Measurements from ENCODE around the gene FUOM. TPM values are rescaled to one million over a fixed set of nuclear protein-coding genes. Genes with fewer than 3 reads are reported as not detected.

FUOM gene
- polyA plus RNA-seq, 2 donors, result 10.0 to 11.7 TPM

DNA sequence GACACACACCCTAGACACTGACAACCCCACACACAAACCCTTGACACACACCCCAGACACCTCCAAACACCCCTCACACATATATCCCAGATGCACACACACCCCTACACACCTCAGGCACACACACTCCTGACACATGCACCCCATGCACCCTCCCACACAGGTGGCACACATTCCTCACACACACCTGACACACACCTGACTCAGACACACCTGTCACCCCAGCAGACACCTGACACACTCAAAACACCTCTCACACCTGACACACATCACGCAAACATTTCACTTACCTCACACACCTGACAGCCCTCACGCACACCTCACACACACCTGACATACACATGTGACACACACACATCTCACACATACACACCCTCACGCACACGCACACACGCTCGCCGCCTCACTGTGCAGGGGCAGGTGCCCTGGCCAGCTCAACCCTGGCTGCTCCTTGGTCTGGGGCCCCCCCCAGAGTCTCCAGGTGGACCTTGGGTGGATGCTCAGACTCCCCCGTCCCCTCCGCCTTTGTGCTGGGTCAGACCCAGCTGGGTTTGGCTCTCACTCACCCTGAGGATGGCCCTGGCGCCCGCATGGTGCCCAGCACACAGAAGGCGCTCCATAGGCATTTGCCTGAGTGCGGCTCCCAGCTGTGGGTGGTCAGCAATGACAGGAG lies 18.0 kb downstream of the FUOM start:
- H3K9me3 ChIP-seq (ENCODE audit: control insufficient read depth in 2 of 2, insufficient read depth in 1 of 2, low read depth in 1 of 2, low read length in 1 of 2), result peaks cover 0 to 7% of the 10 kb centered on the region in 2 donors
- H3K27ac ChIP-seq (ENCODE audit: low read depth in 2 of 2, low read length in 1 of 2), result no peak overlapping the region
- peaks cover 0 to 11% of the 10 kb centered on the region in 2 donors for H3K27me3 ChIP-seq (ENCODE audit: control insufficient read depth in 1 of 2, insufficient read depth in 2 of 2, low read length in 2 of 2)
- 89% methylated on average over 13 of the region's 13 CpGs for WGBS, 2 donors
- H3K36me3 ChIP-seq (ENCODE audit: control insufficient read depth in 2 of 2, insufficient read depth in 2 of 2, low read length in 1 of 2), result no peaks in the 10 kb centered on the region
- H3K4me3 ChIP-seq (ENCODE audit: low read depth in 1 of 2, low read length in 2 of 2), result no peak overlapping the region
- H3K4me1 ChIP-seq (ENCODE audit: control insufficient read depth in 2 of 2, insufficient read depth in 2 of 2, low read length in 1 of 2), result peaks cover 5 to 8% of the 10 kb centered on the region in 2 donors

DNA sequence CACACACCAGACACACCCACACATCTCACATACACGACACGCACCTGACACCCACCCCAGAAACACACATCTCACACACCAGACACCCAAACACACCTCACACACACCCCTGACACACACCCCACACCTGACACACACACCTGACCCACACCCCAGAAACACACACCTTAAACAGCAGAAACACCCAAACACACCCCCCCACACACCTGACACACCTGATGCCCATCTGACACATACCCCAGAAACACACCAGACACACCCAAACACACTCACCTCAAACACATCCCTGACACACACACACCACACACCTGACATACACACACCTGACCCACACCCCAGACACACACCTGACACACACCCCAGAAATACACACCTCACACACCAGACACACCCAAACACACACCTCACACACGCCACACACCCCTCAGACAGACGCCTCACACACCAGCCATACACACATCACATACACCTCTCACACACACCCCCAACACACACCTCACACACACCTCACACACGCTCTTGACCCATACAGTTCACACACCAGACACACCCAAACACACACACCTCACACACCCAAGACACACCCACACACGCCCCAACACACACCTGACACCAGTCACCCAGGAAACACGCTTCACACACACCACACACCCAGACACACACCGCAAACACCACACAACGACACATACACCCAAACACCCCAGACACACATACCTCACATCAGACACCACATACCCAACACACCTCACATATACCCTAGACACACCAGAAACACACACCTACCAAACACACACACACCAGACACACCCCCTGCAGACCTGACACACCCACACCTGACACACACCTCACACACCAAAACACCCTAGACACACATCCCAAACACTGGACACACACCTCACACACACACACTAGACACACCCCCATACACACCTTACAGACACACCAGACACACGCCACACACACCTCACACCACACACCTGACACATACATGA lies 19.4 kb downstream of the FUOM start:
- H3K27me3 ChIP-seq (ENCODE audit: control insufficient read depth in 1 of 2, insufficient read depth in 2 of 2, low read length in 2 of 2), result peaks cover 0 to 11% of the 10 kb centered on the region in 2 donors
- H3K36me3 ChIP-seq (ENCODE audit: control insufficient read depth in 2 of 2, insufficient read depth in 2 of 2, low read length in 1 of 2), result no peaks in the 10 kb centered on the region
- H3K9me3 ChIP-seq (ENCODE audit: control insufficient read depth in 2 of 2, insufficient read depth in 1 of 2, low read depth in 1 of 2, low read length in 1 of 2), result peaks cover 0 to 7% of the 10 kb centered on the region in 2 donors
- H3K4me3 ChIP-seq (ENCODE audit: low read depth in 1 of 2, low read length in 2 of 2), result no peak overlapping the region
- H3K27ac ChIP-seq (ENCODE audit: low read depth in 2 of 2, low read length in 1 of 2), result no peak overlapping the region
- WGBS, 2 donors, result 83 to 84% methylated on average over 10 of the region's 10 CpGs
- H3K4me1 ChIP-seq (ENCODE audit: control insufficient read depth in 2 of 2, insufficient read depth in 2 of 2, low read length in 1 of 2), result peaks cover 5 to 8% of the 10 kb centered on the region in 2 donors

DNA sequence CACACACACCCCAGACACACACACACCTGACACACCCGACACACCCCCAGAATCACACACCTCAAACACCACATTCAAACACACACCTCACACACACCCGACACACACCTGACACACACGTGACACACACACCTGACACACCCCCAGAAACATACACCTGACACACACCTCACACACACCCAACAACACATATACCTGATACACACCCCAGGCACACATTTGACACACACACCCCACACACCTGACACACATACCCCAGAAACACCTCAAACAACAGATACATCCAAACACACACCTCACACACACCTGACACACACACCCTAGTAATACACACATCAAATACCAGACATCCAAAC lies 20.5 kb downstream of the FUOM start:
- Histone ChIP-seq H3K27me3 (ENCODE audit: control insufficient read depth in 1 of 2, insufficient read depth in 2 of 2, low read length in 2 of 2) (peaks cover 0 to 11% of the 10 kb centered on the region in 2 donors), H3K9me3 (ENCODE audit: control insufficient read depth in 2 of 2, insufficient read depth in 1 of 2, low read depth in 1 of 2, low read length in 1 of 2) (peaks cover 0 to 7% of the 10 kb centered on the region in 2 donors), H3K4me1 (ENCODE audit: control insufficient read depth in 2 of 2, insufficient read depth in 2 of 2, low read length in 1 of 2) (peaks cover 5 to 8% of the 10 kb centered on the region in 2 donors), H3K27ac (ENCODE audit: low read depth in 2 of 2, low read length in 1 of 2) (no peak overlapping the region), H3K4me3 (ENCODE audit: low read depth in 1 of 2, low read length in 2 of 2) (no peak overlapping the region), H3K36me3 (ENCODE audit: control insufficient read depth in 2 of 2, insufficient read depth in 2 of 2, low read length in 1 of 2) (no peaks in the 10 kb centered on the region)
- 70 to 75% methylated on average over 3 of the region's 3 CpGs for WGBS, 2 donors

DNA sequence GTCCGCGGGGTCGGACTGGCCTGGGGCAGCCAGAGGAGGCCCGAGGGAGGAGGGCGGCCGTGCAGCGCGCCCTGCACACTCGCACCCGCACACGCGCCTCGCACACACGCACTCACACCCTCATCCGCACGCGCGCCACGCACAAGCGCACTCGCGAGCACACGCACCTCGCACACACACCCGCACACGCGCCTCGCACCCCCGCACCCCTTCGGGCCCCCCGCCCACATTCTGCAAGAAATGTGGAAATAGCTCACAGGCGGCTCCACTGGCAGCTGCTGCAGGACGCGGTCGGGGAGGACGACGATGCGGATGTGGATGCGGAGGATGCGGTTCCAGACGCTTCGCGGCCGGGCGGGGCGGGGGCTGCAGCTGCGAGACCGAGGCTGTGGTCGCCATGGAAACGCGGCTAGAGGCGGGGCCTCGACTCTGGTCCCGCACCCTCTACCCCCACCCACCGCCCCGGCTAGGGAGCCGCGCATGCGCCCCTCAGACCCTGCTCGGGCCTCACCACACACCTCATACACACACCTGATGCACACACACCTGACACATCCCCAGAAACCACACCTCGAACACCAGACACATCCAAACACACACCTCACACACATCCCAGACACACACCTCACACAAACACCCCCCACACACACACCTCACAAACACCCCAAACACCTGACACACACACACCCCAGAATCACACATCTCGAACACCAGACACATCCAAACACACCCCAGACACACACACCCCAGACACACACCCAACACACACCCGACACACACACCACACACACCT lies 21.0 kb downstream of the FUOM start, which contains the start of gene CALY:
CALY (minus strand) TSS at position 320 of the 793 bp plus-strand sequence. CDS start 7,907 bp downstream, outside the sequence.
- Histone ChIP-seq H3K36me3 (ENCODE audit: control insufficient read depth in 2 of 2, insufficient read depth in 2 of 2, low read length in 1 of 2) (no peaks in the 10 kb centered on the region), H3K27me3 (ENCODE audit: control insufficient read depth in 1 of 2, insufficient read depth in 2 of 2, low read length in 2 of 2) (peaks cover 0 to 11% of the 10 kb centered on the region in 2 donors), H3K4me1 (ENCODE audit: control insufficient read depth in 2 of 2, insufficient read depth in 2 of 2, low read length in 1 of 2) (peaks cover 5 to 8% of the 10 kb centered on the region in 2 donors), H3K9me3 (ENCODE audit: control insufficient read depth in 2 of 2, insufficient read depth in 1 of 2, low read depth in 1 of 2, low read length in 1 of 2) (peaks cover 0 to 7% of the 10 kb centered on the region in 2 donors), H3K4me3 (ENCODE audit: low read depth in 1 of 2, low read length in 2 of 2) (peak within 1 kb of the TSS; percentile 19 to 29), H3K27ac (ENCODE audit: low read depth in 2 of 2, low read length in 1 of 2) (no peak within 1 kb of the TSS)
- 9 to 14% methylated on average over 51 to 63 of the region's 63 CpGs for WGBS, 2 donors

DNA sequence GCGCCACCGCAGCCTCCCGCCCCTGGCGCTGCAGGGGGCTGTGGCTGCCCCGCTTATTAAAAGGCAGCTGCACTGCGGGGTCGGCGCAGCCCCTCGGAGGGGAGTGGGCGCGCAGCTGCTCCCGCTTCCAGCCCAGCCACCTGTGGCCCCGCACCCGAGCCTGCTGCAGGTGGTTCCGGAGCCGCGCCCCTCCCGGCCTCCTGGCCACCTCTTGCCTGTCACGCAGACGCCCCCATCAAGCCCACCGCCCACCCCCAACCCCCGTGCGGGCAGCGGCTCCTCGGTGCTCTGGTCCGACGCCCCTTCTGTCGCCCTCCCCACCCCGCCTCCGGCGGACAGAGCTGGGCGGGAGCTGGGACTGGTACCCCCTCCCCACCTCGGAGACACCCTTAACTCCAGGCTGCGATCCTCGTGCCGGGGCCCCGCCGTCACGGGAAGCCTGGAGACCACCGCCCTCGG lies 21.7 kb downstream of the FUOM start:
- Histone ChIP-seq H3K9me3 (ENCODE audit: control insufficient read depth in 2 of 2, insufficient read depth in 1 of 2, low read depth in 1 of 2, low read length in 1 of 2) (peaks cover 0 to 7% of the 10 kb centered on the region in 2 donors), H3K36me3 (ENCODE audit: control insufficient read depth in 2 of 2, insufficient read depth in 2 of 2, low read length in 1 of 2) (no peaks in the 10 kb centered on the region), H3K27me3 (ENCODE audit: control insufficient read depth in 1 of 2, insufficient read depth in 2 of 2, low read length in 2 of 2) (peaks cover 0 to 11% of the 10 kb centered on the region in 2 donors), H3K4me3 (ENCODE audit: low read depth in 1 of 2, low read length in 2 of 2) (peak overlapping the region; percentile 19 to 29), H3K4me1 (ENCODE audit: control insufficient read depth in 2 of 2, insufficient read depth in 2 of 2, low read length in 1 of 2) (peaks cover 5 to 8% of the 10 kb centered on the region in 2 donors), H3K27ac (ENCODE audit: low read depth in 2 of 2, low read length in 1 of 2) (no peak overlapping the region)
- WGBS, 2 donors, result 5 to 6% methylated on average over 33 to 41 of the region's 41 CpGs

DNA sequence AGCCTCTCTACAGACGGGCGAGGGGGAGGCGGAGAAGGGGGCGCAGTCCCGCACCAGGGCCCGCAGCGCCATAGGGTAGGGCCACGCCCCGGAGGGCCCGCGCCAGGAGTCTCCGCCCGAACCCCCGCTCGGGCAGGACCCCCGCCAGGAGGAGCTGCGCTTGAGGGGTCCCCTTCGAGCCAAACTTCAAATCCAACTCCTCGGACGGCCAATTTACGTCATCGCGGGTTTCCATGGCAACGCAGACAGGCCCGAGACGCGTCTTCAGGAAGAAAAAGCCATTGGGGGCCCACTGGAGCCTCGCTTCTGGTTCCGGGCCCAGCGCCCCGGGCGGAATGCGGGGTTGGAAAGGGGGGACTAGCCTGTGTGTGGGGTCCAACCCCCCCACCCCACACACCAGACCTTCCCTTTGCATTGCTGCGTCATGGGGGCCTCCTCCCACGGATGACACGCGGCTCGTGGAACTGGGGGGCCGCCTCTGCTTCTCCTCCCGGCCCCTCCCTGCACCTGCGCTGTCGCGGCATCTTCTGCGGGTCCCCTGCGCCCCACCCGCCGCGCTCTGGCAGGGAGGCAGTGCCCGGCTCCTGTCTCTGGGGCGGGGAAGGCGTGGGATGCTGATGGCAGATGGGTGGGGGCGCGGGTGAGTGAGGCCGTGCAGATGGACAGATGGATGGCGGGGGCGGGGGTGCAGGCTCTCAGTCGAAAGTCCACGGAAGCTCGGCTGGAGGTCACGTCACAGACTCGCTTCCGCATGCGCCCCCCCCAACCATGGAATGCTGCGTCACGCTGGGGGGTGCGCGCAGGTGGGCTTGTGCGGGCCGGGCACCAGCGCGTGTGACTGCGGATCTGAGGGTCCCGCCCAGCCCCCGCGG lies 22.3 kb downstream of the FUOM start:
- Histone ChIP-seq H3K27me3 (ENCODE audit: control insufficient read depth in 1 of 2, insufficient read depth in 2 of 2, low read length in 2 of 2) (peaks cover 0 to 11% of the 10 kb centered on the region in 2 donors), H3K4me3 (ENCODE audit: low read depth in 1 of 2, low read length in 2 of 2) (peak overlapping the region; percentile 19 to 29), H3K36me3 (ENCODE audit: control insufficient read depth in 2 of 2, insufficient read depth in 2 of 2, low read length in 1 of 2) (no peaks in the 10 kb centered on the region), H3K4me1 (ENCODE audit: control insufficient read depth in 2 of 2, insufficient read depth in 2 of 2, low read length in 1 of 2) (peaks cover 5 to 8% of the 10 kb centered on the region in 2 donors), H3K9me3 (ENCODE audit: control insufficient read depth in 2 of 2, insufficient read depth in 1 of 2, low read depth in 1 of 2, low read length in 1 of 2) (peaks cover 0 to 7% of the 10 kb centered on the region in 2 donors), H3K27ac (ENCODE audit: low read depth in 2 of 2, low read length in 1 of 2) (no peak overlapping the region)
- WGBS, 2 donors, result 3 to 4% methylated on average over 58 to 75 of the region's 75 CpGs

DNA sequence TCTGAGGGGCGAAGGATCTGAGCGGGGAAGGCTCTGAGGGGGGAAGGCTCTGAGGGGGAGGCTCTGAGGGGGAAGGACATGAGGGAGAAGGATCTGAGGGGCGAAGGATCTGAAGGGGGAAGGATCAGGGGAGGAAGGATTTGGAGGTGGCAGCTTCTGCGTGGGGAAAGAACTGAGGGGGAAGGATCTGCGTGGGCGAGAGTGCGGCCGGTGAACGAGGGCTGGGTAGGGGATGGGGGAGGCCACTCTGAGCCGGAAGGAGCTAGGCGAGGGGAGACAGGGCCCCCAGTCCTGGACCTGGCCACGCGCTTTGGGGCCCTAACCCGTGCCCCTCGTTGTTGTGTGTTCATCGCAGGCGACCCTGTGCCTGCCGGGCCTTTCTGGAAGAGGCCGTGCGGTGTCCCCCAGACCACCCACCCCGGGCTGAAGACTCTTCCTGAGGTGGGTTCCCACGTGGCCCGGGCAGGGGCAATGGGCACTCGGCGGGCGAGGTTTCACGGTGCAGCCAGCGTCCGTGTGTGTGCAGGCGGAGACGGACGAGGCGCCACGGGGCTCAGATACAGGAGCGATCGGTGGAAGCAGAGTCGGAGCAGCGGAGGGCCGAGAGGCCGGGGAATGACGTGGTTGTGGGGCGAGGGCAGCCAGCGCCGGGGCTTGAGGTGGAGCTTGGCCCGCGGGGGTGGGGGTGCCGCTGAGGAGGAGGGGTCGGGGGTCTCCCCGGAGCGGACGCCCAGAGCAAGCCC lies 23.1 kb downstream of the FUOM start:
- Histone ChIP-seq H3K27me3 (ENCODE audit: control insufficient read depth in 1 of 2, insufficient read depth in 2 of 2, low read length in 2 of 2) (peaks cover 0 to 11% of the 10 kb centered on the region in 2 donors), H3K9me3 (ENCODE audit: control insufficient read depth in 2 of 2, insufficient read depth in 1 of 2, low read depth in 1 of 2, low read length in 1 of 2) (peaks cover 0 to 4% of the 10 kb centered on the region in 2 donors), H3K36me3 (ENCODE audit: control insufficient read depth in 2 of 2, insufficient read depth in 2 of 2, low read length in 1 of 2) (no peaks in the 10 kb centered on the region), H3K27ac (ENCODE audit: low read depth in 2 of 2, low read length in 1 of 2) (no peak overlapping the region), H3K4me3 (ENCODE audit: low read depth in 1 of 2, low read length in 2 of 2) (peak overlapping the region; percentile 19 to 29), H3K4me1 (ENCODE audit: control insufficient read depth in 2 of 2, insufficient read depth in 2 of 2, low read length in 1 of 2) (peaks cover 5 to 8% of the 10 kb centered on the region in 2 donors)
- 14 to 18% methylated on average over 38 to 51 of the region's 51 CpGs for WGBS, 2 donors
